Neural progenitor cell (in vitro differentiated cells): Measurements from ENCODE around the gene USH1G. TPM values are rescaled to one million over a fixed set of nuclear protein-coding genes. Genes with fewer than 3 reads are reported as not detected.
A peak's percentile ranks its signal among the peaks of the same experiment; 100 is the strongest.

ENCODE experiments used
- DNase-seq: peaks from one replicate; pipeline ENCODE4 v3.0.0-alpha.2; 2016; ENCODE audit warnings: low spot score
- H2AFZ ChIP-seq: fragments of 200-600 bp; sonication (generic); replicated peaks from 2 replicates; pipeline ENCODE4 v1.6.1; 2016; ENCODE audit warnings: antibody characterized with exemption
- H3F3A ChIP-seq: fragments of 200-600 bp; sonication (generic); 2 replicates; pipeline ENCODE4 v1.6.1; 2016; ENCODE audit warnings: antibody characterized with exemption, low read depth
- H3K27ac ChIP-seq: fragments of 200-600 bp; sonication (generic); 2 replicates; pipeline ENCODE4 v1.5.1; 2016; ENCODE audit warnings: mild to moderate bottlenecking
- H3K27me3 ChIP-seq: fragments of 200-600 bp; sonication (generic); 2 replicates; pipeline ENCODE4 v1.6.1; 2016; ENCODE audit warnings: mild to moderate bottlenecking, moderate library complexity
- H3K36me3 ChIP-seq: fragments of 200-600 bp; sonication (generic); 2 replicates; pipeline ENCODE4 v1.5.1; 2016
- H3K4me1 ChIP-seq: fragments of 200-600 bp; sonication (generic); 2 replicates; pipeline ENCODE4 v1.6.1; 2016; ENCODE audit warnings: mixed run types
- H3K4me2 ChIP-seq: fragments of 200-600 bp; sonication (generic); 2 replicates; pipeline ENCODE4 v1.6.1; 2016
- H3K4me3 ChIP-seq: fragments of 200-600 bp; sonication (generic); 2 replicates; pipeline ENCODE4 v1.5.1; 2016
- H3K79me2 ChIP-seq: fragments of 200-600 bp; sonication (generic); 2 replicates; pipeline ENCODE4 v1.6.1; 2016; ENCODE audit warnings: low read depth
- H3K9ac ChIP-seq: fragments of 200-600 bp; sonication (generic); 2 replicates; pipeline ENCODE4 v1.6.1; 2016
- H3K9me3 ChIP-seq: fragments of 200-600 bp; sonication (generic); 2 replicates; pipeline ENCODE4 v1.5.1; 2016; ENCODE audit warnings: low read depth
- H4K20me1 ChIP-seq: fragments of 200-600 bp; sonication (generic); 2 replicates; pipeline ENCODE4 v1.6.1; 2016; ENCODE audit warnings: low read depth
- H3K27ac Mint-ChIP-seq: 3 replicates; pipeline ENCODE4 v1.8.0; 2021; ENCODE audit warnings: mixed read lengths
- H3K27me3 Mint-ChIP-seq: 2 replicates; pipeline ENCODE4 v1.8.0; 2022; ENCODE audit warnings: low read depth, mild to moderate bottlenecking, inconsistent platforms, moderate library complexity, mixed read lengths; ENCODE audit not compliant: insufficient read depth
- H3K36me3 Mint-ChIP-seq: 3 replicates; pipeline ENCODE4 v1.8.0; 2021; ENCODE audit warnings: mixed read lengths
- H3K4me1 Mint-ChIP-seq: 3 replicates; pipeline ENCODE4 v1.8.0; 2021; ENCODE audit warnings: mixed read lengths
- H3K4me3 Mint-ChIP-seq: 3 replicates; pipeline ENCODE4 v1.8.0; 2021; ENCODE audit warnings: mild to moderate bottlenecking, moderate library complexity, mixed read lengths
- H3K9me3 Mint-ChIP-seq: 3 replicates; pipeline ENCODE4 v1.8.0; 2020; ENCODE audit warnings: mixed read lengths
- CTCF ChIP-seq: fragments of 200-600 bp; sonication (generic); IDR thresholded peaks from 2 replicates; pipeline ENCODE4 v1.5.1; 2017; ENCODE audit warnings: antibody characterized with exemption, mild to moderate bottlenecking
- EZH2 ChIP-seq: fragments of 200-600 bp; sonication (generic); IDR thresholded peaks from 2 replicates; pipeline ENCODE4 v1.6.1; 2017; ENCODE audit warnings: antibody characterized with exemption, mild to moderate bottlenecking, moderate library complexity
- EZH2phosphoT487 ChIP-seq: fragments of 200-600 bp; sonication (generic); IDR thresholded peaks from 2 replicates; pipeline ENCODE4 v1.6.1; 2017; ENCODE audit warnings: antibody characterized with exemption
- total RNA-seq: library from RNA; depleted of rRNA; stranded (reverse); fragments of >200 nt; gene quantifications from 2 replicates; pipeline ENCODE4 v1.2.3, GENCODE V29; 2015; ENCODE audit warnings: low replicate concordance

The USH1G gene
- total RNA-seq, 1 donor from 2014 or later, result not detected

GRCh38 chr17:74945543-74945942 lies 22.5 kb upstream of the USH1G start:
- Mint-ChIP-seq H3K4me1 (no peaks in the 10 kb centered on the region), H3K9me3 (no peaks in the 10 kb centered on the region), H3K4me3 (no peak overlapping the region), H3K36me3 (no peaks in the 10 kb centered on the region), H3K27ac (no peak overlapping the region), H3K27me3 (peaks cover 27% of the 10 kb centered on the region)
- H3K4me3 ChIP-seq, result no peak overlapping the region
- no peak overlapping the region for H3K9ac ChIP-seq
- TF ChIP-seq CTCF (no peak), EZH2 (no peak), EZH2phosphoT487 (no peak)
- H2AFZ ChIP-seq, result no peak overlapping the region
- H4K20me1 ChIP-seq, result no peaks in the 10 kb centered on the region
- H3K9me3 ChIP-seq, result no peaks in the 10 kb centered on the region
- no peaks in the 10 kb centered on the region for H3F3A ChIP-seq
- H3K27ac ChIP-seq, result no peak overlapping the region
- H3K4me2 ChIP-seq, result no peak overlapping the region
- no peaks in the 10 kb centered on the region for H3K36me3 ChIP-seq
- DNase-seq, result no peak
- H3K4me1 ChIP-seq, result no peaks in the 10 kb centered on the region
- H3K27me3 ChIP-seq, result peaks cover 19% of the 10 kb centered on the region
- no peaks in the 10 kb centered on the region for H3K79me2 ChIP-seq

GRCh38 chr17:74943808-74944522 lies 20.9 kb upstream of the USH1G start:
- Mint-ChIP-seq H3K4me1 (no peaks in the 10 kb centered on the region), H3K36me3 (no peaks in the 10 kb centered on the region), H3K27ac (no peak overlapping the region), H3K27me3 (peaks cover 33% of the 10 kb centered on the region), H3K4me3 (peak overlapping the region; percentile 54), H3K9me3 (no peaks in the 10 kb centered on the region)
- Histone ChIP-seq H3K36me3 (no peaks in the 10 kb centered on the region), H2AFZ (no peak overlapping the region), H3K27ac (no peak overlapping the region), H3F3A (no peaks in the 10 kb centered on the region), H3K4me1 (no peaks in the 10 kb centered on the region), H3K79me2 (no peaks in the 10 kb centered on the region), H3K4me2 (no peak overlapping the region), H3K9ac (no peak overlapping the region), H4K20me1 (no peaks in the 10 kb centered on the region), H3K4me3 (no peak overlapping the region), H3K27me3 (peaks cover 35% of the 10 kb centered on the region), H3K9me3 (no peaks in the 10 kb centered on the region)
- no peak for TF ChIP-seq EZH2phosphoT487
- no peak for TF ChIP-seq EZH2
- DNase-seq, result no peak

- Histone ChIP-seq H4K20me1 (peaks cover 16% of the 10 kb centered on the region), H3K27ac (no peak overlapping the region), H3K4me2 (no peak overlapping the region), H3F3A (no peaks in the 10 kb centered on the region), H3K9me3 (no peaks in the 10 kb centered on the region), H3K27me3 (peaks cover 62% of the 10 kb centered on the region), H2AFZ (no peak overlapping the region), H3K79me2 (no peaks in the 10 kb centered on the region), H3K36me3 (no peaks in the 10 kb centered on the region), H3K4me1 (no peaks in the 10 kb centered on the region), H3K9ac (no peak overlapping the region), H3K4me3 (no peak overlapping the region)
- no peaks in the 10 kb centered on the region for H3K36me3 Mint-ChIP-seq
- peaks cover 47% of the 10 kb centered on the region for H3K27me3 Mint-ChIP-seq
- H3K27ac Mint-ChIP-seq, result no peak overlapping the region
- no peaks in the 10 kb centered on the region for H3K4me1 Mint-ChIP-seq
- no peaks in the 10 kb centered on the region for H3K9me3 Mint-ChIP-seq
- H3K4me3 Mint-ChIP-seq, result no peak overlapping the region
- DNase-seq, result no peak
- no peak for TF ChIP-seq EZH2phosphoT487
- no peak for TF ChIP-seq CTCF
- no peak for TF ChIP-seq EZH2
These were observed 18.2 kb upstream of the USH1G start for GRCh38 chr17:74941128-74941725.

GRCh38 chr17:74939534-74939933 lies 16.5 kb upstream of the USH1G start:
- no peak overlapping the region for H3K27ac Mint-ChIP-seq
- Histone ChIP-seq H3K27ac (no peak overlapping the region), H3F3A (no peaks in the 10 kb centered on the region), H3K4me2 (no peak overlapping the region), H3K79me2 (no peaks in the 10 kb centered on the region), H3K4me1 (peaks cover 7% of the 10 kb centered on the region), H3K4me3 (no peak overlapping the region), H3K27me3 (peaks cover 74% of the 10 kb centered on the region), H3K9ac (no peak overlapping the region), H2AFZ (no peak overlapping the region), H3K9me3 (no peaks in the 10 kb centered on the region), H3K36me3 (no peaks in the 10 kb centered on the region), H4K20me1 (peaks cover 33% of the 10 kb centered on the region)
- DNase-seq, result no peak
- no peaks in the 10 kb centered on the region for H3K4me1 Mint-ChIP-seq
- no peaks in the 10 kb centered on the region for H3K9me3 Mint-ChIP-seq
- no peak overlapping the region for H3K4me3 Mint-ChIP-seq
- no peaks in the 10 kb centered on the region for H3K36me3 Mint-ChIP-seq
- TF ChIP-seq CTCF (no peak), EZH2phosphoT487 (no peak), EZH2 (no peak)
- peaks cover 54% of the 10 kb centered on the region for H3K27me3 Mint-ChIP-seq
